Epidermal melanocyte (primary cell): ENCODE measurements around the gene SLC3A2.
"Not testable (repeated sequence)": the region's sequence is repeated elsewhere in the genome, so short reads cannot be mapped to it uniquely, and the experiment has no call there.

Experiments used
- DNase-seq: peaks from one replicate; pipeline ENCODE4 v3.0.0; 2011; ENCODE audit warnings: low spot score; ENCODE audit not compliant: insufficient read length

The SLC3A2 gene

GRCh38 chr11:62880803-62881578, at the start of gene SLC3A2:
Gene SLC3A2, plus strand, starts transcription at chr11:62880896. Its CDS starts 128 bp downstream, at chr11:62881024.
- DNase-seq: peak; percentile 75

- DNase-seq: no peak
These were observed 49.7 kb upstream of the SLC3A2 start for GRCh38 chr11:62830904-62831519.

- DNase-seq: peak; percentile 94
These were observed 49.0 kb upstream of the SLC3A2 start, which contains the start of gene STX5 for GRCh38 chr11:62831520-62832335. Gene STX5, minus strand, starts transcription at chr11:62832051. Its CDS starts 808 bp downstream, at chr11:62831243.

- DNase-seq: no peak
These were observed 48.1 kb upstream of the SLC3A2 start, which contains the start of gene TEX54 for GRCh38 chr11:62832336-62833234. Gene TEX54, minus strand, starts transcription at chr11:62832841.

GRCh38 chr11:62835336-62835735, 45.4 kb upstream of the SLC3A2 start:
- DNase-seq: no peak

- DNase-seq: peak; percentile 91
These were observed 41.4 kb upstream of the SLC3A2 start, which contains the start of gene WDR74 for GRCh38 chr11:62839050-62839945. Gene WDR74, minus strand, starts transcription at chr11:62839590. Its CDS starts 20 bp downstream, at chr11:62839570.

- DNase-seq: not testable (repeated sequence)
These were observed 39.9 kb upstream of the SLC3A2 start for GRCh38 chr11:62840721-62841360.

- DNase-seq: peak; percentile 92
These were observed 39.1 kb upstream of the SLC3A2 start for GRCh38 chr11:62841361-62842170.

GRCh38 chr11:62842171-62842741, 38.4 kb upstream of the SLC3A2 start:
- DNase-seq: no peak

GRCh38 chr11:62842891-62843290, 37.8 kb upstream of the SLC3A2 start:
- DNase-seq: not testable (repeated sequence)

GRCh38 chr11:62843466-62843865, 37.2 kb upstream of the SLC3A2 start:
- DNase-seq: no peak

- no peak for DNase-seq
These were observed 36.5 kb upstream of the SLC3A2 start for GRCh38 chr11:62844154-62844553.

GRCh38 chr11:62846177-62846576, 34.5 kb upstream of the SLC3A2 start:
- DNase-seq: no peak

- no peak for DNase-seq
These were observed 32.9 kb upstream of the SLC3A2 start for GRCh38 chr11:62847767-62848314.

- DNase-seq: no peak
These were observed 29.5 kb upstream of the SLC3A2 start for GRCh38 chr11:62850911-62851806.

GRCh38 chr11:62851807-62852522, 28.7 kb upstream of the SLC3A2 start:
- no peak for DNase-seq
